BE2C (cell line): ENCODE results near the gene CR1.
A peak's percentile ranks its signal among the peaks of the same experiment; 100 is the strongest.
"Not testable (repeated sequence)": the region's sequence is repeated elsewhere in the genome, so short reads cannot be mapped to it uniquely, and the experiment has no call there.

Experiments used
- DNase-seq: peaks from one replicate; pipeline ENCODE4 v3.0.0-alpha.2; 2020
- H3K27me3 ChIP-seq: fragments of 250-450 bp; sonication (Bioruptor Pico); 2 replicates; pipeline ENCODE4 v1.5.1; 2020; ENCODE audit warnings: mild to moderate bottlenecking
- H3K36me3 ChIP-seq: fragments of 250-450 bp; sonication (Bioruptor Pico); 2 replicates; pipeline ENCODE4 v1.5.1; 2020; ENCODE audit warnings: mild to moderate bottlenecking
- H3K4me1 ChIP-seq: fragments of 250-450 bp; sonication (Bioruptor Pico); 2 replicates; pipeline ENCODE4 v1.5.1; 2020
- H3K4me3 ChIP-seq: 2 replicates; pipeline ENCODE4 v1.5.1; 2011; ENCODE audit warnings: low read depth, low read length
- H3K9me3 ChIP-seq: fragments of 250-450 bp; sonication (Bioruptor Pico); 2 replicates; pipeline ENCODE4 v1.5.1; 2020
- TF ChIP-seq, protein P1 (sequence below): IDR thresholded peaks from 2 replicates; pipeline ENCODE4 v1.5.1; 2012; ENCODE audit warnings: mild to moderate bottlenecking, low read depth, low read length

Gene CR1

GRCh38 chr1:207528401-207528800 is 32.4 kb downstream of the CR1 start:
- not testable (repeated sequence) for H3K4me1 ChIP-seq, H3K27me3 ChIP-seq, DNase-seq, H3K4me3 ChIP-seq, H3K9me3 ChIP-seq, H3K36me3 ChIP-seq

DNA sequence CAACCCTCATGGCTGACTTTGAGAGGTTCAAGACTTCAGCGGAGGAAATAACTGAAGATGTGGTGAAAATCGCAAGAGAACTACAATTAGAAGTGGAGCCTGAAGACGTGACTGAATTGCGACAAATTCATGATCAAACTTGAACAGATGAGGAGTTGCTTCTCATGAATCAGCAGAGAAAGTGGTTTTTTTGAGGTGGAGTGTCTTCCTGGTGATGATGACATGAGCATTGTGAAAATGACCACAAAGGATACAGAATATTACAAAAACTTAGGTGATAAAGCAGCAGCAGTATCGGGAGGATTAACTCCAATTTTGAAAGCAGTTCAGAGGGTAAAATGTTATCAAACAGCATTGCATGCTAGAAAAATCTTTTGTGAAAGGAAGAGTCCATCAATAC is 40.3 kb downstream of the CR1 start:
- H3K36me3 ChIP-seq, H3K27me3 ChIP-seq, H3K9me3 ChIP-seq, H3K4me3 ChIP-seq, DNase-seq, H3K4me1 ChIP-seq: not testable (repeated sequence)

GRCh38 chr1:207546677-207547357 is 50.9 kb downstream of the CR1 start:
- not testable (repeated sequence) for DNase-seq, H3K4me3 ChIP-seq, H3K36me3 ChIP-seq, H3K4me1 ChIP-seq, H3K9me3 ChIP-seq, H3K27me3 ChIP-seq

DNA sequence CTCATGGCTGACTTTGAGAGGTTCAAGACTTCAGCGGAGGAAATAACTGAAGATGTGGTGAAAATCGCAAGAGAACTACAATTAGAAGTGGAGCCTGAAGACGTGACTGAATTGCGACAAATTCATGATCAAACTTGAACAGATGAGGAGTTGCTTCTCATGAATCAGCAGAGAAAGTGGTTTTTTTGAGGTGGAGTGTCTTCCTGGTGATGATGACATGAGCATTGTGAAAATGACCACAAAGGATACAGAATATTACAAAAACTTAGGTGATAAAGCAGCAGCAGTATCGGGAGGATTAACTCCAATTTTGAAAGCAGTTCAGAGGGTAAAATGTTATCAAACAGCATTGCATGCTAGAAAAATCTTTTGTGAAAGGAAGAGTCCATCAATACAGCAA is 58.9 kb downstream of the CR1 start:
- DNase-seq, H3K4me1 ChIP-seq, H3K9me3 ChIP-seq, H3K27me3 ChIP-seq, H3K4me3 ChIP-seq, H3K36me3 ChIP-seq: not testable (repeated sequence)

DNA sequence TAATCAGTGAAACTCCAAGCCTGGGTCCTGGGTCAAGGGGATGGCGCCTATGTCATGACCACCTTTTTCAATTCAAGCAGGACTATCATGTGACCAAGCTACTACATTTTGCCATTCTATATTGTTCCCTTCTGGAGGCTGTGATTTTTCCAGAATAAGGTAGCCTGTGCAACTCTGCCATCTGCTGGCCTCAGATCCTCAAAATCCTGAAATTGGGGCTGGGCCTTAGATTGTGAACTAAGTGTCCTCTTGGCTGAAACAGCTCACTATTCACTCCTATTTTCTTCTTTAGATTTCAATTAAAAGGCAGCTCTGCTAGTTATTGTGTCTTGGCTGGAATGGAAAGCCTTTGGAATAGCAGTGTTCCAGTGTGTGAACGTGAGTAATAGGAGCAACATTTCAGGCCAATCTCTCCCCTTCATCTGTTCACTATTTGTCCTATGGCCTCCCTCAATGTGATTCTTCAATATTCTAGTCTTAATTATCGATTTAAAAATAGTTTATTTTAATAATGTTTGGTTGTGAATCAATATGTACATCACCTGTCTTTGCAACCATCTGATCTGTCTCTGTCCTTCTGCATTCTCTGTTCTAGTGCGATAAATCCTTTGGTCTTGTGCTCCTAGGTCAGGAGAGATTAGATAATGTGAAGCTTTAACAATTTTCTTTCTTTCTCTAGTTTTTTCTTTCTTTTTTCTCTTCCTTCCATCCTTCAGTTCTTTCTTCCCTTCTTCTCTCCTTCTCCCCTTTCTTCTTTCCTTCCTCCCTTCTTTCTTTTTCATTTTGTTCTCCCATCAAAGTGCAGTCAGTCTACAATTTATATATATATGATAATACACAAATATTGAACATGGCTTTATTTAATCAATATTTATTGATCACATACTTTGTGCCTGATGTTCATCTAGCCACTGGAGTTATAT is 69.8 kb downstream of the CR1 start:
- H3K4me1 ChIP-seq = no peaks in the 10 kb centered on the region
- H3K9me3 ChIP-seq = no peaks in the 10 kb centered on the region
- H3K36me3 ChIP-seq = no peaks in the 10 kb centered on the region
- TF ChIP-seq, protein P1, sequence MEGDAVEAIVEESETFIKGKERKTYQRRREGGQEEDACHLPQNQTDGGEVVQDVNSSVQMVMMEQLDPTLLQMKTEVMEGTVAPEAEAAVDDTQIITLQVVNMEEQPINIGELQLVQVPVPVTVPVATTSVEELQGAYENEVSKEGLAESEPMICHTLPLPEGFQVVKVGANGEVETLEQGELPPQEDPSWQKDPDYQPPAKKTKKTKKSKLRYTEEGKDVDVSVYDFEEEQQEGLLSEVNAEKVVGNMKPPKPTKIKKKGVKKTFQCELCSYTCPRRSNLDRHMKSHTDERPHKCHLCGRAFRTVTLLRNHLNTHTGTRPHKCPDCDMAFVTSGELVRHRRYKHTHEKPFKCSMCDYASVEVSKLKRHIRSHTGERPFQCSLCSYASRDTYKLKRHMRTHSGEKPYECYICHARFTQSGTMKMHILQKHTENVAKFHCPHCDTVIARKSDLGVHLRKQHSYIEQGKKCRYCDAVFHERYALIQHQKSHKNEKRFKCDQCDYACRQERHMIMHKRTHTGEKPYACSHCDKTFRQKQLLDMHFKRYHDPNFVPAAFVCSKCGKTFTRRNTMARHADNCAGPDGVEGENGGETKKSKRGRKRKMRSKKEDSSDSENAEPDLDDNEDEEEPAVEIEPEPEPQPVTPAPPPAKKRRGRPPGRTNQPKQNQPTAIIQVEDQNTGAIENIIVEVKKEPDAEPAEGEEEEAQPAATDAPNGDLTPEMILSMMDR = peak; percentile 58
- no peaks in the 10 kb centered on the region for H3K27me3 ChIP-seq
- DNase-seq = peak; percentile 11
- H3K4me3 ChIP-seq = no peak overlapping the region

- H3K27me3 ChIP-seq, H3K4me3 ChIP-seq, H3K9me3 ChIP-seq, H3K4me1 ChIP-seq, H3K36me3 ChIP-seq, DNase-seq: not testable (repeated sequence)
Observed at GRCh38 chr1:207571926-207572325, 76.0 kb downstream of the CR1 start.

GRCh38 chr1:207573074-207573473 is 77.1 kb downstream of the CR1 start:
- H3K9me3 ChIP-seq, H3K4me3 ChIP-seq, DNase-seq, H3K27me3 ChIP-seq, H3K4me1 ChIP-seq, H3K36me3 ChIP-seq: not testable (repeated sequence)

DNA sequence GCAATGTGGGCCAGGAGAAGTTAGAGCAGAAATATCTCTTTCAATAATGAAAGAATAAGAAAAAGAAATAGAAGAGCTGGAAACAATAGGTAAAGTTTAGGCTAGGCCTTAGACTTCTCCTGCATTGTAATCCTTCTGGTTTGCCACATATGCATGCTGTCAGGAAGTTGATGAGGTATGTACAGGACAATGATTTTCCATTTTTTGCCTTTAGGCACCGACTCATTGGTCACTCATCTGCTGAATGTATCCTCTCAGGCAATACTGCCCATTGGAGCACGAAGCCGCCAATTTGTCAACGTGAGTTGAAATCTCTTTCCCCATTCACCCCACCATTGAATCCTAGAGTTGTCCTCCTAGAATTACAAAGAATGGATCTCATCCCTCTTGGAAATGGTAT is 79.4 kb downstream of the CR1 start:
- not testable (repeated sequence) for H3K27me3 ChIP-seq, H3K4me1 ChIP-seq, DNase-seq, H3K36me3 ChIP-seq, H3K9me3 ChIP-seq, H3K4me3 ChIP-seq

- no peaks in the 10 kb centered on the region for H3K9me3 ChIP-seq
- no peak overlapping the region for H3K4me3 ChIP-seq
- DNase-seq = no peak
- peaks cover 6% of the 10 kb centered on the region for H3K27me3 ChIP-seq
- TF ChIP-seq, protein P1 = no peak
- H3K4me1 ChIP-seq = no peaks in the 10 kb centered on the region
- H3K36me3 ChIP-seq = no peaks in the 10 kb centered on the region
Observed at GRCh38 chr1:207578796-207579435, 83.0 kb downstream of the CR1 start.
